ENCODE measurements around the gene TOB1.

The TOB1 gene

GRCh38 chr17:50892101-50892776, 26.1 kb upstream of the TOB1 start:
- Histone ChIP-seq H3K9me3 (no peaks in the 10 kb centered on the region), H3K27ac (no peak overlapping the region), H3K4me1 (peaks cover 0 to 4% (median 0%) of the 10 kb centered on the region in 4 donors), H3K27me3 (no peaks in the 10 kb centered on the region), H3K36me3 (no peaks in the 10 kb centered on the region), H3K4me3 (no peak overlapping the region)
- no peak for TF ChIP-seq CTCF (IDR thresholded peaks at IDR 0.05)
- DNase-seq: peak in 1 of 2 donors; percentile 11
- intact Hi-C loops (cut with DNase I; ENCODE audit: low total_unique reads): no loop called here

DNA sequence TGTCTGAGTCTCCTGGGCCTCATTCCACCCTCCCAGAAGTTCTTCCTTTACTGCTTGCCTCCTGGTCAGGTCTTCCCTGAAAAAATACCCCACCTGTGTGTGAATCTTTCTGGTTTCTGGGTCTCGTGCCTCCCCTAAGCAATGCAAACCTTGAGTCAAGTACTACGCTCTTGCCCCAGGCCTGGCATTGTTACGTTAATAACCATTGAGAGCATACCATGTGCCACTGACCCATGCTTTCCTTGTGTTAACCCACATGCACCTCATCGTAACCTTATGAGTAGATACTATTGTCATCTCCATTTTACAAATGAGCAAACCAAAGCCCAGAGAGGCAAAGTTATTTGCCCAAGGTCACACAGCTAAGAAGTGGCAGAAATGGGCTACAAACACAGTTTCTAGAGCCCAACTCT, 25.4 kb upstream of the TOB1 start:
- Histone ChIP-seq H3K27me3 (no peaks in the 10 kb centered on the region), H3K36me3 (no peaks in the 10 kb centered on the region), H3K4me3 (no peak overlapping the region), H3K9me3 (no peaks in the 10 kb centered on the region), H3K4me1 (peaks cover 0 to 4% (median 0%) of the 10 kb centered on the region in 4 donors), H3K27ac (no peak overlapping the region)
- peak in 1 of 2 donors; percentile 45 for DNase-seq
- TF ChIP-seq CTCF (IDR thresholded peaks at IDR 0.05): no peak
- intact Hi-C loops (cut with DNase I; ENCODE audit: low total_unique reads): no loop called here

DNA sequence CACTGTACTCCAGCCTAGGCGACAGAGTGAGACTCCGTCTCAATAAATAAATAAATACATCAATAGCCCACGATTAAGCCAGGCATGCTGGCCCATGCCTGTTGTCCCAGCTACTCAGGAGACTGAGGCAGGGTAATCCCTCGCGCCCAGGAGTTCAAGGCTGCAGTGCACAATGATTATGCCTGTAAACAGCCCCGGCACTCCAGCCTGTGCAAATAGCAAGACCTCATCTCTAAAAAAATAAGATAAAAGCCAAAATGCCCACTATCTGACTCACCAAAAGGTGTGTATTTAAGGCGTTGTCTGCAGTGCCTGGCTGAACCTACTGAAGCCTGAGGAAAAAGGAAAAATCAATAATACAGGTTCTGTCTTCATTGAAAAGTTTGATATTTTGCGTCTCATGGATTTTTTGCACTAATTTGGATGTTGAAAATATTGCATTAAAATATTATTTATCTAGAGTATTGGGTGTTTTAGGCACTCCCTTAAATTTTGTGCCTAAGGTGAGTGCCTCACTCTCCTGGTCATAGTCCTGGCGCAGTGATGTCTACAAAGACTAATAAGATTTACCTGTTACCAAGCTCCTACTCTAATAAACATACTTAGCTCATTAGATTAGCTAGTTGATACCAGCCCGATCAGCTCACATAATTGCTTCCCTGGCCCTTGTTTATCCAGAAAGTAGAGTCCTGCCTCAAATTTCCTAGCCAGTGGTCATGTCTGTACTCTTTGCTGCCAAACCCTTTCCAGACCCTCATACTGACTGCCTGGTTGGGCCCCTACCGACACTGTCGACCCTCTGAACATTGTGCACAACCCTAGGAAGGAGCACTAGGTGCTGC, 24.7 kb upstream of the TOB1 start:
- H3K4me1 ChIP-seq: peaks cover 0 to 4% (median 0%) of the 10 kb centered on the region in 4 donors
- no peaks in the 10 kb centered on the region for H3K27me3 ChIP-seq
- TF ChIP-seq CTCF (IDR thresholded peaks at IDR 0.05): no peak
- H3K36me3 ChIP-seq: no peaks in the 10 kb centered on the region
- intact Hi-C loops (cut with DNase I; ENCODE audit: low total_unique reads): no loop called here
- H3K9me3 ChIP-seq: no peaks in the 10 kb centered on the region
- DNase-seq: no peak
- H3K4me3 ChIP-seq: no peak overlapping the region
- no peak overlapping the region for H3K27ac ChIP-seq

DNA sequence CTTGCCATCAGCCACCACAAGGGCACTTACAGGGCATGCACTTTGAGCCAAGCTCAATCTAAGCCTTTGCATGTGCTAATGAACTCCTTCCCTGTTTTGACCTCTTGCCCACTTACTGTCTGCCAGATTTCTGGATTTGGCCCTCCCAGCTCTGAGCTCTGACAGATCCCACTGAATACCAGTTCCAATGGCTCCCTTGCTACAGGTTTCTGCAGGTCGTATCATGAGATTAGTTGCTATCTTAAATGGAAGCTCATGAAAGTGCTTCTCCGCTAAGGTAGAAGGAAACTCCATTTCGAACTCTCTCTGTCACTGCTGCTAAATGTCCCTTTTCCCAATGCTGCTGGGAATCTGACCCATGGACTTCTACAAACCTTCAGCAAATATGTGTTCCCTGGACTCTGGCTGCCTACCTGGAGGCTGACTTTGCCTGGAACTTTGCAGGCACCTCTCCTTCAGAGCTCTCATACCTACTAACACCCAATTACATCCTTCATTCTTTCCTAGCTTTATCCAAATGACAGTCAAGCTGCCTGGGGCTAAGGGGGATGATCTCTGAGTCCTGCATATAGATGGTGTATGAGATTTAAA, 23.5 kb upstream of the TOB1 start:
- Histone ChIP-seq H3K36me3 (no peaks in the 10 kb centered on the region), H3K27ac (no peak overlapping the region)
- TF ChIP-seq CTCF (IDR thresholded peaks at IDR 0.05): no peak

GRCh38 chr17:50887705-50888245, 21.6 kb upstream of the TOB1 start:
- no peak for TF ChIP-seq CTCF (IDR thresholded peaks at IDR 0.05)
- Histone ChIP-seq H3K4me3 (no peak overlapping the region), H3K27ac (no peak overlapping the region), H3K36me3 (no peaks in the 10 kb centered on the region), H3K9me3 (no peaks in the 10 kb centered on the region), H3K4me1 (peaks cover 0 to 4% (median 0%) of the 10 kb centered on the region in 4 donors), H3K27me3 (no peaks in the 10 kb centered on the region)
- intact Hi-C loops (cut with DNase I; ENCODE audit: low total_unique reads): no loop called here
- no peak for DNase-seq

More for the DNA sequence above, 23.5 kb upstream of the TOB1 start:
- no peak overlapping the region for H3K4me3 ChIP-seq
- no peaks in the 10 kb centered on the region for H3K27me3 ChIP-seq
- H3K9me3 ChIP-seq: no peaks in the 10 kb centered on the region
- peak in 1 of 2 donors; percentile 4 for DNase-seq
- intact Hi-C loops (cut with DNase I; ENCODE audit: low total_unique reads): no loop called here
- H3K4me1 ChIP-seq: peaks cover 0 to 4% (median 0%) of the 10 kb centered on the region in 4 donors
